H1 (cell line): ENCODE data around the gene NDUFS7. TPM values are rescaled to one million over a fixed set of nuclear protein-coding genes. Genes with fewer than 3 reads are reported as not detected.

Experiments
- CTCF ChIA-PET: fragments of 300-600 bp; sonication (Branson Sonifier 250); formaldehyde crosslinking; loops from one replicate; lab custom pipeline; 2021; ENCODE audit not compliant: partially characterized antibody; lab: Charles Lee
- POLR2A ChIA-PET: fragments of 300-600 bp; sonication (Branson Sonifier 250); formaldehyde crosslinking; loops from one replicate; lab custom pipeline; 2021; ENCODE audit warnings: inconsistent platforms; ENCODE audit not compliant: partially characterized antibody; lab: Charles Lee
- DNase-seq, 2 experiments: peaks; one replicate each; pipeline versions ENCODE4 v3.0.0 to v3.0.0-alpha.2; 2010 to 2022; ENCODE audit warnings: low spot score in 2 of 2, low read depth in 1 of 2, mixed read lengths in 1 of 2
- FAIRE-seq: peaks from 2 replicates; lab custom pipeline; 2011; peaks lifted over from hg19 to GRCh38; lab: Jason Lieb, UNC
- H2AFZ ChIP-seq: 2 replicates; pipeline ENCODE4 v1.8.1; 2012; ENCODE audit warnings: low read length, inconsistent platforms
- H2AK5ac ChIP-seq: 2 replicates; pipeline ENCODE4 v1.6.1; 2013; ENCODE audit warnings: low read depth, low read length
- H2BK120ac ChIP-seq: replicated peaks from 2 replicates; pipeline ENCODE3; 2013; ENCODE audit warnings: low read depth, low read length, inconsistent platforms
- H2BK12ac ChIP-seq: 2 replicates; pipeline ENCODE4 v1.6.1; 2013; ENCODE audit warnings: low read depth, low read length
- H2BK15ac ChIP-seq: 2 replicates; pipeline ENCODE4 v1.6.1; 2013; ENCODE audit warnings: low read length
- H2BK20ac ChIP-seq: 2 replicates; pipeline ENCODE4 v1.6.1; 2013; ENCODE audit warnings: low read length
- H2BK5ac ChIP-seq: 2 replicates; pipeline ENCODE4 v1.6.1; 2013; ENCODE audit warnings: low read depth, low read length
- H3K14ac ChIP-seq: 2 replicates; pipeline ENCODE4 v1.6.1; 2013; ENCODE audit warnings: inconsistent platforms; ENCODE audit not compliant: insufficient read length
- H3K18ac ChIP-seq: 2 replicates; pipeline ENCODE4 v1.6.1; 2013; ENCODE audit warnings: low read length; ENCODE audit errors: extremely low read depth
- H3K23ac ChIP-seq: 2 replicates; pipeline ENCODE4 v1.6.1; 2013; ENCODE audit warnings: inconsistent platforms; ENCODE audit not compliant: insufficient read length
- H3K23me2 ChIP-seq: 2 replicates; pipeline ENCODE4 v1.6.1; 2013; ENCODE audit warnings: low read depth, low read length
- H3K27ac ChIP-seq: 2 replicates; pipeline ENCODE4 v1.6.1; 2011; ENCODE audit warnings: low read depth, low read length, inconsistent platforms
- H3K27me3 ChIP-seq, 4 experiments: replicated peaks in 1 of 4; 1 replicate in 1 of 4; 2 replicates in 3 of 4; pipeline versions ENCODE4 v1.6.1 to v1.8.1; 2011 to 2013; ENCODE audit warnings: low read length in 3 of 4, mild to moderate bottlenecking in 3 of 4, inconsistent platforms in 2 of 4, mixed read lengths in 2 of 4, moderate library complexity in 1 of 4; ENCODE audit not compliant: control insufficient read depth in 3 of 4, insufficient read depth in 3 of 4; ENCODE audit errors: extremely low read depth in 1 of 4
- H3K36me3 ChIP-seq, 4 experiments: 2 replicates each; pipeline versions ENCODE4 v1.6.1 to v1.8.1; 2011 to 2013; ENCODE audit warnings: mild to moderate bottlenecking in 4 of 4, low read length in 3 of 4, moderate library complexity in 2 of 4, control low read depth in 1 of 4, inconsistent platforms in 1 of 4; ENCODE audit not compliant: insufficient read depth in 4 of 4, control insufficient read depth in 2 of 4
- H3K4ac ChIP-seq: replicated peaks from 2 replicates; pipeline ENCODE3; 2013; ENCODE audit warnings: low read length, low read depth, mixed read lengths, inconsistent platforms; ENCODE audit not compliant: insufficient read length
- H3K4me1 ChIP-seq, 4 experiments: replicated peaks in 1 of 4; 1 replicate in 1 of 4; 2 replicates in 3 of 4; pipeline versions ENCODE4 v1.6.1 to v1.8.1; 2011 to 2013; ENCODE audit warnings: low read length in 3 of 4, inconsistent platforms in 2 of 4, mixed read lengths in 1 of 4; ENCODE audit not compliant: insufficient read depth in 4 of 4, control insufficient read depth in 3 of 4
- H3K4me2 ChIP-seq, 2 experiments: 2 replicates each; pipeline versions ENCODE4 v1.6.1 to v1.8.1; 2011 to 2013; ENCODE audit warnings: low read depth in 2 of 2, low read length in 2 of 2, control low read depth in 1 of 2, inconsistent platforms in 1 of 2, mild to moderate bottlenecking in 1 of 2; ENCODE audit not compliant: insufficient read depth in 1 of 2
- H3K4me3 ChIP-seq, 4 experiments: fragments of 200-600, 300-600 bp in 1 of 4; sonication (generic), shearing (Covaris generic), sonication (Bioruptor Twin) in 1 of 4; 2 replicates each; pipeline versions ENCODE4 v1.5.1 to v1.8.1; 2011 to 2016; ENCODE audit warnings: low read length in 4 of 4, low read depth in 3 of 4, control low read depth in 2 of 4, inconsistent platforms in 2 of 4, mild to moderate bottlenecking in 2 of 4, mixed read lengths in 1 of 4, moderate library complexity in 1 of 4; ENCODE audit not compliant: insufficient read depth in 2 of 4; ENCODE audit errors: extremely low read depth in 1 of 4
- H3K56ac ChIP-seq: replicated peaks from 2 replicates; pipeline ENCODE3; 2013; ENCODE audit warnings: low read depth, mild to moderate bottlenecking, mixed read lengths, low read length, inconsistent platforms; ENCODE audit not compliant: insufficient read length
- H3K79me1 ChIP-seq: 2 replicates; pipeline ENCODE4 v1.6.1; 2013; ENCODE audit warnings: low read depth, low read length, control low read depth
- H3K79me2 ChIP-seq, 2 experiments: 2 replicates each; pipeline versions ENCODE4 v1.6.1 to v1.8.1; 2012 to 2013; ENCODE audit warnings: low read length in 2 of 2, mild to moderate bottlenecking in 2 of 2, inconsistent platforms in 1 of 2; ENCODE audit not compliant: insufficient read depth in 2 of 2, control insufficient read depth in 1 of 2
- H3K9ac ChIP-seq, 4 experiments: replicated peaks in 1 of 4; 1 replicate in 1 of 4; 2 replicates in 3 of 4; pipeline versions ENCODE4 v1.6.1 to v1.8.1; 2011 to 2013; ENCODE audit warnings: low read depth in 3 of 4, low read length in 3 of 4, control low read depth in 2 of 4, mild to moderate bottlenecking in 2 of 4, moderate library complexity in 2 of 4, inconsistent platforms in 1 of 4; ENCODE audit errors: extremely low read depth in 1 of 4
- H3K9me3 ChIP-seq, 2 experiments: 2 replicates each; pipeline versions ENCODE4 v1.6.1 to v1.8.1; 2012 to 2013; ENCODE audit warnings: mild to moderate bottlenecking in 2 of 2, moderate library complexity in 2 of 2, control low read depth in 1 of 2, inconsistent platforms in 1 of 2, low read depth in 1 of 2, low read length in 1 of 2, mixed read lengths in 1 of 2; ENCODE audit not compliant: insufficient read depth in 2 of 2
- H4K20me1 ChIP-seq, 2 experiments: replicated peaks in 1 of 2; 2 replicates each; pipeline versions ENCODE3 to v1.8.1; 2011 to 2013; ENCODE audit warnings: inconsistent platforms in 2 of 2, low read length in 2 of 2, mild to moderate bottlenecking in 1 of 2; ENCODE audit not compliant: insufficient read depth in 2 of 2, control insufficient read depth in 1 of 2
- H4K5ac ChIP-seq: 2 replicates; pipeline ENCODE4 v1.6.1; 2013; ENCODE audit warnings: low read length, low read depth, mixed read lengths, inconsistent platforms; ENCODE audit not compliant: insufficient read length
- H4K8ac ChIP-seq: 2 replicates; pipeline ENCODE4 v1.8.0; 2013; ENCODE audit warnings: mild to moderate bottlenecking, moderate library complexity, low read length, inconsistent platforms; ENCODE audit not compliant: insufficient read depth; ENCODE audit errors: extremely low read depth
- H4K91ac ChIP-seq: replicated peaks from 2 replicates; pipeline ENCODE3; 2013; ENCODE audit warnings: low read length, mixed read lengths, inconsistent platforms; ENCODE audit not compliant: insufficient read length
- BRCA1 ChIP-seq: IDR thresholded peaks from 2 replicates; pipeline ENCODE4 v1.6.1; 2012; ENCODE audit warnings: low read depth, low read length, improper control_type of control experiment
- CBX5 ChIP-seq: fragments of 300-800, 300-1000 bp; sonication (generic); IDR thresholded peaks from 2 replicates; pipeline ENCODE4 v1.7.1; 2016; ENCODE audit warnings: antibody characterized with exemption, low read length, low read depth
- CEBPB ChIP-seq: IDR thresholded peaks from 2 replicates; pipeline ENCODE4 v1.6.1; 2012; ENCODE audit warnings: low read depth, low read length
- EGR1 ChIP-seq: IDR thresholded peaks from 2 replicates; pipeline ENCODE4 v1.6.1; 2011; ENCODE audit warnings: low read depth, low read length, borderline replicate concordance
- GABPA ChIP-seq: IDR thresholded peaks from 2 replicates; pipeline ENCODE4 v1.6.1; 2011; ENCODE audit warnings: mild to moderate bottlenecking, low read length, moderate library complexity, borderline replicate concordance; ENCODE audit not compliant: insufficient read depth
- HDAC6 ChIP-seq: IDR thresholded peaks from one replicate; pipeline ENCODE4 v1.7.1; 2012; ENCODE audit warnings: low read depth, mild to moderate bottlenecking, inconsistent platforms, low read length, moderate library complexity
- NANOG ChIP-seq: IDR thresholded peaks from 2 replicates; pipeline ENCODE4 v1.6.1; 2011; ENCODE audit warnings: low read length, low read depth, mild to moderate bottlenecking, inconsistent platforms; ENCODE audit not compliant: insufficient read depth, poor library complexity, severe bottlenecking
- POLR2A ChIP-seq, 2 experiments: IDR thresholded peaks; 1 replicate in 1 of 2; 2 replicates in 1 of 2; pipeline ENCODE4 v1.6.1; 2011; ENCODE audit warnings: low read depth in 2 of 2, low read length in 2 of 2, mild to moderate bottlenecking in 2 of 2; ENCODE audit errors: control extremely low read depth in 1 of 2
- RXRA ChIP-seq: IDR thresholded peaks from 2 replicates; pipeline ENCODE4 v1.6.1; 2011; ENCODE audit warnings: low read depth, mild to moderate bottlenecking, low read length, moderate library complexity; ENCODE audit not compliant: insufficient read depth
- SIN3A ChIP-seq, 2 experiments: IDR thresholded peaks in 1 of 2; conservative IDR thresholded peaks in 1 of 2; 2 replicates each; pipeline ENCODE4 v1.6.1; 2011 to 2012; ENCODE audit warnings: low read length in 2 of 2, improper control_type of control experiment in 1 of 2, low read depth in 1 of 2, mild to moderate bottlenecking in 1 of 2
- SIX5 ChIP-seq: IDR thresholded peaks from 2 replicates; pipeline ENCODE4 v1.6.1; 2011; ENCODE audit warnings: mild to moderate bottlenecking, low read depth, low read length
- SRF ChIP-seq: IDR thresholded peaks from 2 replicates; pipeline ENCODE4 v1.6.1; 2011; ENCODE audit warnings: mild to moderate bottlenecking, low read depth, low read length, moderate library complexity
- TBP ChIP-seq: IDR thresholded peaks from 2 replicates; pipeline ENCODE4 v1.6.1; 2011; ENCODE audit warnings: low read depth, low read length, improper control_type of control experiment
- WGBS, 2 experiments: shearing (Covaris generic) in 1 of 2; methylation state at CpG; one replicate each; pipeline versions ENCODE4 v1.1.6 to v1.1.7; 2013 to 2015; ENCODE audit warnings: low lambda C conversion rate in 2 of 2, mixed read lengths in 2 of 2, inconsistent platforms in 1 of 2, low coverage in 1 of 2, missing lambda C conversion rate in 1 of 2; ENCODE audit not compliant: insufficient replicate concordance in 2 of 2, insufficient coverage in 1 of 2, insufficient read length in 1 of 2; ENCODE audit errors: extremely low coverage in 1 of 2, missing lambda C conversion rate in 1 of 2; 5-methylcytosine and 5-hydroxymethylcytosine counted together
- polyA plus RNA-seq, 7 experiments: library from polyadenylated mRNA; depleted of rRNA in 3 of 7; stranded (reverse) in 5 of 7; unstranded in 2 of 7; fragments of >200 nt in 5 of 7; fragments of 200-250 nt in 2 of 7; gene quantifications; 1 replicate in 5 of 7; 2 replicates in 1 of 7; 4 replicates in 1 of 7; pipeline versions ENCODE4 v1.2.1 to v1.2.3, GENCODE V29; 2011 to 2013; ENCODE audit warnings: missing spikeins in 2 of 7, mixed read lengths in 2 of 7
- total RNA-seq: library from RNA; stranded (reverse); fragmentation: NEBNext Ultra II Directional; extraction: Animal tissue kit (Norgen Biotek cat#: 25700); gene quantifications from 2 replicates; pipeline ENCODE4 v1.2.1, GENCODE V29; 2021

NDUFS7 gene
- total and polyA plus RNA-seq, 2 of the 8 experiments (the other 6 are each of a cell fraction or from before 2014, with no cell fraction given), result 78.1 to 309 TPM

- Histone ChIP-seq H3K27ac (no peak overlapping the region), H3K23ac (no peak overlapping the region), H3K23me2 (no peaks in the 10 kb centered on the region), H3K79me2 (no peaks in the 10 kb centered on the region; a peak in 1 of 4 replicates), H3K56ac (no peak overlapping the region), H3K14ac (no peak overlapping the region), H3K27me3 (no peaks in the 10 kb centered on the region), H4K20me1 (peaks cover 2 to 14% of the 10 kb centered on the region in 2 experiments), H3K9ac (no peak overlapping the region), H2AK5ac (no peak overlapping the region), H3K4ac (no peak overlapping the region), H2BK120ac (no peak overlapping the region), H3K9me3 (no peaks in the 10 kb centered on the region; a peak in 1 of 4 replicates), H4K91ac (no peak overlapping the region), H3K4me2 (no peak overlapping the region), H2BK20ac (no peak overlapping the region), H3K79me1 (0 out of 2 replicates have a peak, but pooled peaks cover 5% of the 10 kb centered on the region), H2BK15ac (no peak overlapping the region), H2BK12ac (no peak overlapping the region), H3K4me1 (peaks cover 0 to 7% (median 0%) of the 10 kb centered on the region in 4 experiments; a peak in 2 of 7 replicates), H3K36me3 (peaks cover 0 to 20% (median 13%) of the 10 kb centered on the region in 4 experiments; a peak in 6 of 8 replicates), H2AFZ (no peak overlapping the region), H4K8ac (no peak overlapping the region; the same call in 1 of the 2 replicates), H3K18ac (no peak overlapping the region), H3K4me3 (no peak overlapping the region), H4K5ac (no peak overlapping the region), H2BK5ac (no peak overlapping the region)
- ChIA-PET POLR2A (interaction anchor here (0.7 to 1.4 kb wide), 2 partner anchors 10 to 110 kb away, joined by 3 read pairs; no protein-coding TSS in a partner anchor), CTCF (interaction anchor here (0.9 kb wide), 1 partner anchor 59 kb away, joined by 3 read pairs; no protein-coding TSS in a partner anchor)
- no peak for DNase-seq
- 94% methylated on average over 19 of the region's 37 CpGs; no CpG with 5 or more reads in 1 of the 2 experiments for WGBS, 2 experiments
- no peak for FAIRE-seq
- TF ChIP-seq POLR2A (IDR thresholded peaks at IDR 0.05; ENCODE audit: control extremely low read depth in 1 of 2, low read depth in 2 of 2, low read length in 2 of 2) (no peak), HDAC6 (no peak), GABPA (no peak), CEBPB (no peak), EGR1 (no peak), SRF (no peak), SIX5 (no peak), SIN3A (conservative IDR thresholded peaks at IDR 0.05 in 1 of 2, IDR thresholded peaks at IDR 0.05 in 1 of 2; ENCODE audit: low read depth in 1 of 2, low read length in 2 of 2) (no peak), NANOG (no peak), CBX5 (no peak), BRCA1 (no peak), TBP (no peak), RXRA (no peak)
These were observed 9.3 kb downstream of the NDUFS7 start for GRCh38 chr19:1392939-1393530.
